Fibroblast of peridontal ligament (primary cell): ENCODE results near the gene SETDB1.
A peak's percentile ranks its signal among the peaks of the same experiment; 100 is the strongest.

Source experiments
- DNase-seq: peaks from one replicate; pipeline ENCODE4 v3.0.0-alpha.2; 2010; ENCODE audit errors: extremely low read depth

SETDB1 gene

DNA sequence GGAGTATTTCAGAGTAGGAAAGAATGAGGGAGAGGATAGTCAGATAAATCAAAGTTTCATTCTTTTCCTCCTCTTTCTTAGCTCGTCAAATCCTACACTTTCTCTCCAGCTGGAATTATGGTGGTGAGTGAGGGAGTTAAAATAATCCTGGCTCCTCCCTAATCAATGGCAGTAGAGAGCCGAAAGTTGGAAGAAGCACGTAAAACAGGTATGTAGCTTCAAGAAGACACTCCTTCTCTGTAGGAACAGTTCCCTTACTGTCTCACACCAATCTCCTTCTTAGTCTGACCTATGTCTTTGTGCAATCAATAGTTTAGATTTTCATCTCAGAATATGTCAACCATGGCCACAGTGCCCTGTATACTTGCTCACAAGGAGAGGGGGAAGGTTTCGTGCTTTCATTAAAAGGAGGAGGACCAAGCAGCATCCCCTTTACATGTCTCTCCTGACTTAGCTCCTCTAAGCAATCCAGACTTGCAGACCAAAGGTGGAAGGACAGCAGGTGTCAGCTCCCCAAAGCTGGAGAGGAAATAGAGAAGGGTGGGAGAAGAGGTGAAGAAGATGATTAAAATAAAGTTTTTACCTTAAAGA is 79.7 kb downstream of the SETDB1 start:
- DNase-seq = no peak

DNA sequence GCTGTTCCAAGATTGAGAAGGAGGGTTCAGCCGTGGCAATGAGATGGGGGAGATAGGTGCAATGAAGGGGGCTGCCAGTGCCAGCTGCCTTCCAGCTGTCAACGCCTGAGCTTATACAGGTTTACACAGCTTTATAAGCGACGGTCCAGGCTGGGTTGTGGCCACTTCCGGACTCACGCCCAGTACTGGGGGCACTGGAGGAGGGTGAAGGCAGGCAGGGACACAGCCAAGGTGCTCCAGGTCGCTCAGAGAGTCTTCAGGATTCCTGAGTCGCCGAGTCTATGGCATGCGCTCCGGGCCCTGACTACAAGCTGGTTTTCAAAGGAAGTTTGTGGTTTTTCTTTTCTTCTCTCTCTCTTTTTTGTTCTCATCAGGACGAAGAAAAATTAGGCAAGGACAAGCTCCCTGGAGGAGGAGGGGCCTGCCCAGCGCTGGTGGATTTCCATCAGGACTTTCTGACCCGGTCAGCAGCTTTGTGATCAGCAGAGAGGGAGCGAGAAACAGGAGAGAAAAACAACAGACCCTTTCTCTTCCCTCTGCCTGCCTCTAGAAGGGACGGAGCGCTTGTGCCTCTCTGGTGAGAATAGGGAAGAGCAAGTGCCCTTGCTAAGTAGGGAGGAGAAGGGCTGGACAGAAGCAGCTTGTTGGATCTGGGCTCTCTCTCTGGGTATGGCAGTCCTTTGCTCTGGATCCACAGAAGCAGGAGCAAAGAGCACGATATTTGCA is 80.3 kb downstream of the SETDB1 start, which contains the start of gene MINDY1:
Gene MINDY1, minus strand, starts transcription at position 576 of the 726 bp plus-strand sequence. CDS start 4,285 bp downstream, outside the sequence.
- DNase-seq = peak; percentile 87

DNA sequence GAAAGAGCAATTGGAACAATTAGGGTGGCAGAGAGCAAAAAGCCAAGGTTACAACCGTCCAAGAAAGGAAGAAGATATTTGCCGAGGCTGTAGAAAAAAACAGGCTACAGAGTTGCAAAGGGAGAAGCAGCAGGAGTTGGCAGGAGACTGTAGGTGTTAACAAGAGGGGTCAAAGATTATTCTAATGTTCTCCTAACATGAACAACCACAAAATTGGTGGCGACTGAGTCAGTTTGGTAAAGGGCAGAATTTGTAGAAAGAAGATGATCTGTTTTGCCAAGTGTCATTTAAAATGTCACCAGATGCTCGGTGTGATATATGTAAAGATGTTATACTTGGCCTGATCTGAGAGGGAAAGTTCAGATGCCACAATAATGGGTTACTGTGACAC is 81.7 kb downstream of the SETDB1 start:
- no peak for DNase-seq

DNA sequence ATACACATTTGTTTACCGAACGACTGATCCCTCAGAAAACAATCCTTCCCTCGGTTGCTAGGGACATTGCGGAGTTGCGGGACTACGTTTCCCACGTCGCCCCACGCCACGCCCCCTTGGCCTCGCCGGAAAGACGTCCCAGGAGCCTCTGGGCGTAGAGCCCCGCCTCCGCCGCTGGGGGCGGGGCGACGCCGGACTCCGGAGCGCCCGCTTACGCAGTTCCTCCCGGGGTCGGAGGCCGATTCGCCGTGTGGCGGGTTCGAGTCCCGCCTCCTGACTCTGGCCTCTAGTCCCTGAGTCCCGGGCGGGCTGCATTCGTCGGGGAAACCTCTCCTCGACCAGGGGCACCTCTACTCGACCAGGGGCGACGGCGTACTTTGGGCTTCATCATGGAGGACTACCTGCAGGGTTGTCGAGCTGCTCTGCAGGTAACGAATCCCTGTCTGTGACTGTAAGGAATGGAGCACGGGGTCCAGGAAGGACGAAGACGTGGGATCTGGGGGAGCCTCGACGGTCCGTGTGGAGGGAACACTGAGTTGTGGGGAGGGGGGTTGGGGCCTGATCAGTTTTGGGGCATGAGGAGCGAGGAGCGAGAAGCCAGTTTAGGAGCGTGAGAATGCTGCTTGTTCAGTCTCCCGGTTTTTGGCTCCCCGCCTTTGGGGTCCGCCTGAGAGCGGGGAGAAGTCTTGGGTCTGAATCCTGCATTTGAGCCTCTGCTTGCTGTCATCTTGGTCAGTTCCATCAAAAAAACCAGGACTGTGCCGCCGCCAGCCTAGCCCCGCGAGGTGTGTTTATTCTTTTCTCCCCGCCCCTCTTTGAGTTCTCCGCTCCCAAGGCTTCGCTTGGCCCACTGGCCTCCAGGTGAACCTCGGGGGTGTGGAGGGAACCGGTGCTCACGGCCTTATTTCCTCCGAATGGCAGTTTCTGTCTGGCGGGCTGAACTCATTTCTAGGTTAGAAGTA is 82.4 kb downstream of the SETDB1 start, which contains the start of gene PRUNE1:
Gene PRUNE1, plus strand, starts transcription at position 206 of the 962 bp plus-strand sequence. Its CDS starts 184 bp downstream, at position 390.
- DNase-seq = peak; percentile 96

DNA sequence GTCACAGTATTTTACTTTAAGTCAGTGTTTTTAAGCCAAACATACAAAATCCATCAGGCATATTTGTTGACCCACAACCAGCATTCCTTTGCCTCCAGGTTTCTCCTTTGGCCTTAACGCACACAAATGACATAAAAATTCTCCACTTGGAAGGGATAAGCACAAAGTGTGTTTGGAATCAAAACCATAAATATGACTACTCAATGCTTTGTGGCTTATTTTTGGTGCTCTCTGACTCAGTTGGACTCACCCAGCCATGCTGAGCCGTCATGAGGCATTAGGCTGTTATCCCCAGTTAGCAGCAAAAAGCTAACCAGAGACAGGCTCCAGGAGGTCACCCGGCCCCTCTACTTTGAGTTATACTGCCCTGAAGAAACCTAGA is 83.0 kb downstream of the SETDB1 start:
- DNase-seq = peak; percentile 61

DNA sequence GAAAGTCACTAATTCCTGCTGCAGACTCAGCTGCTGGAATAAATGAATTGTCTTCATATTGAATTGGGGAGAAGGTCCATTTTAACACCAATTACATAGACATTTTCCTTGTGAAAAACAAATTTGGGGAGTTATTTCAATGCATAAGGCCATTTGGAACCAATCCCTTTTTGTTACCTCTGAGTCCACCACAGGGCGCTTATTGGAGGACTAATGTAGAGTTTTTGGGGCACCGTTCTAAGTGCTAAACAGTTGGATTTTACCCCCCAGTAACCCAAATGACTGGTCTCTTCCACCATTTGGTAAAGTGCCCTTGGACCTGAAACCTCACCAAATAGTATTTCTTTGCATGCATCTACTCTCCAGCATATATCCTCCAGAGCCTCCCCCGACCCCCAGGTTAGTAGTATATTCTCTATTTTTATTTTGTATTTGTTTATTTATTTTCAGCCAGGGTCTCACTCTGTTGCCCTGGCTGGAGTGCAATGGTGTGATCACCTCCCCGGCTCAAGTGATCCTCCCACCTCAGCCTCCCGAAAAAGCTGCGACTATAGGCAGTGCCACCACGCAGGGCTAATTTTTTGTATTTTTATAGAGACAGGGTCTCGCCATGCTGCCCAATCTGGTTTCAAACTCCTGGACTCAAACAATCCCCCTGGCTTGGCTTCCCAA is 83.6 kb downstream of the SETDB1 start:
- no peak for DNase-seq

DNA sequence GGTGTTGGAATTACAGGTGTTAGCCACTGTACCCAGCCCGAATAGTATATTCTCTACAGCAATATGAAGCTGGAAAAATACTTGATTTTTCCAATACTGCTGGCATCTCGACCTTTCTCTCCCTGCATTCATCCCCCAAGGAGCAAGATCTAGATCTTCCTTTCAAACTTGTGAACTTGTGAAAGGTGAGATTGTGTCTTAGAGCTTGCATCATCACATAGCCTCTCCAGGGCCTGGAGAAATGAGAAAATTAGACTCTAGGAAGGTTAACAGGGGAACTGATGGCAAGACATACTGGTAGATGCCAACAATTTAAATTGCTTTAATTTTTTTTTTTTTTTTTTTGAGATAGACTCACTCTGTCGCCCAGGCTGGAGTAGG is 84.2 kb downstream of the SETDB1 start:
- DNase-seq = no peak

DNA sequence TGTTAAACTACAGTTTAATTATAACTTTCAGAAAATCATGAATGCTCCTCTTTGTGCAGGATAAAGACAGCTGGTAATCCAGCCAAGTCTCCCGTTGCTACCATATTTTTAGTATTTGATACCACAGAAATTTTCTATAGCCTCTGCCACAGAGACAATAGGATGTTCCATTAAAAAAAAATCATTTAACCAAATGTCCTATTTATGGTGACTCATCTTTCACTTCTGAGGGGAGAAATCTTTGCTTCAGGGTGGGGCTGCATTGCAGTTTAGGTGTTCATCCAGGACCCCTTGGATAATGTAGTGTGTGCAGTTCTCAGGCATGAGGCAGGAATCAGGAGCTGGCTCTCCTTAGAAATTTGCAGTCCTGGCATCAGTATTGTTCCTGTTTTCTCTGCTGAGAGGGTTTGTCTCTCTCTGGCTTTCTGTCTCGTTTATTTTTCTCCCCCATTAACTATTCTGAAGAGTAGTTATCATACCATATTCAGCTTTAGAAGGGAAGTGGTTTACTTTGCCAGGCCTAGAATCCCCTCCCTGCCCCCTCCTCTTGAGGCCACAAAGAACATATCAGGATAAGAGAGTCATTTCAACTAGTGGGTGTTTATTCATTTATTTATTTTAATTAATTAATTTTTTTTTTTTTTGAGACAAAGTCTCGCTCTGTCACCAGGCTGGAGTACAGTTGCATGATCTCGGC is 85.1 kb downstream of the SETDB1 start:
- DNase-seq = no peak

DNA sequence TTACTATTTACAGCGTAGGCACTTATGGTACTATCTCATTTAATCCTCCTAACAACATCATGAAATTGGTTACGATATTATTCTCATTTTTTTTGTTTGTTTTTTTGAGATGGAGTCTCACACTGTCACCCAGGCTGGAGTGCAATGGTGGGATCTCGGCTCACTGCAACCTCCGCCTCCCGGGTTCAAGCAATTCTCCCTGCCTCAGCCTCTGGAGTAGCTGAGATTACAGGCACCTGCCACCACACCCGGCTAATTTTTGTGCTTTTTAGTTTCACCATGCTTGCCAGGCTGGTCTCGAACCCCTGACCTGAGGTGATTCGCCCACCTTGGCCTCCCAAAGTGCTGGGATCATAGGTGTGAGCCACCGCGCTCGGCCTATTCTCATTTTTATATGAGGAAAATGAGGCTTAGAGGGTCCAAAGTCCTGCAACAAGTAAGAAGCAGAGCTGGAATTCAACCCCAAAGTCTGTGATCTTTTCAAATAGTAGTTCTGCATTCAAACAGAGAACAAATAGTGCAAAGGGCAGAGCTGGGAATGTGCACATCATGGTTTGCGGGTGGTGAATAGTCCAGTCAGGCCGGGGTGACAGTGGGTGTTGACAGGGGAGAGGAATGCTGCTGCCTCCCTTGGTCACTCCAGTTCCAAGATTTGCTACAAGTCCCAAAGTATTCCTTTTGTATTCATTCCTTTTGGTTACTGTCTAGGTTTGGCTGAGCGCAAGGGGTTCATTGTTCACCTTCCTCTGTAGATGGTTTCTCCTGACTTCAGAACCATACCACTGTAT is 86.7 kb downstream of the SETDB1 start:
- no peak for DNase-seq

DNA sequence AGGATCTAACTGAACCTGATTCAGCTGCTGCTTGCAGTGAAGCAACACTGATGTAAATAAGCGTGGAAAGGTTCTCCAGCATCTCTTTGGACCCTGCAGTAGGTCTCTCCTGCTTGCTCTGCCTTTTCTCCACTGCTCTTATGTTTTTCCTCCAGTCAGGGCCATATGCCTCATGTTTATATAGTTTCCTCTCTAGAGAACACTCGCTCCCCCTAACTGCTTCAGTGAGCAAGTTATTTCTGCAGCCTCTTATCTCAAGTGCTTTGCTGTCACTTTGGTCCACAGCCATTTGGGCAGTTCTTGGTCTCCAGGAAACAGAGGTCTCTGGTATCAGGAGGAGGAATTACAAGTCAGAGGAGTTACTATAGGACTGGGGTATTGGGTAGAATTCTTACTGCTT is 87.4 kb downstream of the SETDB1 start:
- peak; percentile 29 for DNase-seq
